ENCODE measurements around the gene OR12D1.

DNA sequence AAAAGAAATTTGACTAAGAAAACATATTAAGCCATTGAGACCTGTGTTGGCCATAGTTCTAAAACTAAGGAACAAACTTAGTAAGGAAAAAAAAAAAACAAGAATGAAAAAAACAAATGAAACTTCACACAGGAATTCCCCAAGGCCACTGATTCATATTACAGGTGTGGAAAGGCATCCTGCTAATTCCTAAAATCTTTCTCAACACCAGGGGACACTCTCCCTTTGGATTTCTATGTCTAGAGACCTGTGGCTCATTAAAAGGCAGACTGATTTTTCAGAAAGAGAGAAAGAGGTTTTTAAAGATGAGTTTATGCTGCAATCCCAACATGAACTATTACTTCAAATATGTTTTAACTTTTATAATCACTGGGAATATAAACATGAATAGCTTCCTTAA, at the start of gene OR12D1:
- TF ChIP-seq, protein P1, sequence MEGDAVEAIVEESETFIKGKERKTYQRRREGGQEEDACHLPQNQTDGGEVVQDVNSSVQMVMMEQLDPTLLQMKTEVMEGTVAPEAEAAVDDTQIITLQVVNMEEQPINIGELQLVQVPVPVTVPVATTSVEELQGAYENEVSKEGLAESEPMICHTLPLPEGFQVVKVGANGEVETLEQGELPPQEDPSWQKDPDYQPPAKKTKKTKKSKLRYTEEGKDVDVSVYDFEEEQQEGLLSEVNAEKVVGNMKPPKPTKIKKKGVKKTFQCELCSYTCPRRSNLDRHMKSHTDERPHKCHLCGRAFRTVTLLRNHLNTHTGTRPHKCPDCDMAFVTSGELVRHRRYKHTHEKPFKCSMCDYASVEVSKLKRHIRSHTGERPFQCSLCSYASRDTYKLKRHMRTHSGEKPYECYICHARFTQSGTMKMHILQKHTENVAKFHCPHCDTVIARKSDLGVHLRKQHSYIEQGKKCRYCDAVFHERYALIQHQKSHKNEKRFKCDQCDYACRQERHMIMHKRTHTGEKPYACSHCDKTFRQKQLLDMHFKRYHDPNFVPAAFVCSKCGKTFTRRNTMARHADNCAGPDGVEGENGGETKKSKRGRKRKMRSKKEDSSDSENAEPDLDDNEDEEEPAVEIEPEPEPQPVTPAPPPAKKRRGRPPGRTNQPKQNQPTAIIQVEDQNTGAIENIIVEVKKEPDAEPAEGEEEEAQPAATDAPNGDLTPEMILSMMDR (IDR thresholded peaks at IDR 0.05 in 4 of 5, conservative IDR thresholded peaks at IDR 0.05 in 1 of 5): no peak
- no peak for TF ChIP-seq POLR2A (IDR thresholded peaks at IDR 0.05)
